GM21360 (cell line): ENCODE measurements around the gene CPNE4.
"Not testable (repeated sequence)": the region's sequence is repeated elsewhere in the genome, so short reads cannot be mapped to it uniquely, and the experiment has no call there.

Experiments used
- ATAC-seq: cut with Tn5 transposase; IDR thresholded peaks from one replicate; pipeline ENCODE4 v1.9.1; 2021; ENCODE audit warnings: mild to moderate bottlenecking, moderate library complexity; ENCODE audit not compliant: unreplicated experiment

Gene CPNE4

DNA sequence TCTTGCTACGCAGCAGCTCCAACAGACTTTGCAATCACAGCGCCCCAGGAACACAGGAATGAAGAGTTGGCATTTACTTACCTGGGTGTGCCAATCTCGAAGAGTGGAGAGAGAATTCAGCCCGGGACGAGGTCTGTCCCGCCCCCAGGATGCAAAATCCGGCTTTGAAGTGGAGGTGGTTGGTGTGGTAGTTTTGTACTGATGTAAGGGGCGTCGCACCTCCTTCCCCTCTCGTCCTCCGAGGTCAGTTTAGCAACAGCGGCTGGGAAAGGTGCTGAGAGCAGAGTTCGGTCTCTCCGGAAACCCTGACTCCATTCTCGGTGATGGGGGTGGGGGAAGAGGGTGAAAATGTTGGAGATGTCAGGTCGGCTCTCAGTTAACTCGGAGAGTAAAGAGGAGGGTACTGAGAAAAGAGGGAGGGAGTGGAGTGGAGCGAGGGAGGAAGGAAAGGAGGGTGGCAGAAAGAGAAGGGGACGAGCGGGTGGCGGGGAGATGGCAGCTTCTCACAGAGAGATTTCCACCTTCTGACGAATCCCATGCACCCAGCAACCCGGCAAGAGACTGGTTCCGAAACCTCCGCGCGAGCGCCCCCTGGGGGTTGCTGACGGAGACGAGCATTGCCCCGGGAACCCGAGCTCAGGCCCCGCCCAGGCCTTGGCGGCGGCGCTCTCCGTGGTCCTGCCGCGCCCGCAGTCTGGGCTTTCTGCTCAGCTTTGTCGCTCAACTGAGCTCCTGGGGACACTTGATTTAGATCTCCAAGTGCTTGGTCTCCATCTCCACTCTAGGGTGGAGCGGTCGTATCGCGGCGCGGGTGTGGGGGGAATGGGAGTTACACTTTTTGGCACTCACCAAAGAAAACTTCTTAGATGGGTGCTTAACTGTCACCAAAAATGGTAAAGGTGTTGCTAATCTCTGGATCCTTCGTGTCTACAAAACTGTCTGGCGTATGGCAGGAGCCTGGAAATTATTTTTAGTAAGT, at the start of gene CPNE4:
TSS of gene CPNE4 (minus strand) at position 529 of the 979 bp plus-strand sequence.
- ATAC-seq, result peak; percentile 92

DNA sequence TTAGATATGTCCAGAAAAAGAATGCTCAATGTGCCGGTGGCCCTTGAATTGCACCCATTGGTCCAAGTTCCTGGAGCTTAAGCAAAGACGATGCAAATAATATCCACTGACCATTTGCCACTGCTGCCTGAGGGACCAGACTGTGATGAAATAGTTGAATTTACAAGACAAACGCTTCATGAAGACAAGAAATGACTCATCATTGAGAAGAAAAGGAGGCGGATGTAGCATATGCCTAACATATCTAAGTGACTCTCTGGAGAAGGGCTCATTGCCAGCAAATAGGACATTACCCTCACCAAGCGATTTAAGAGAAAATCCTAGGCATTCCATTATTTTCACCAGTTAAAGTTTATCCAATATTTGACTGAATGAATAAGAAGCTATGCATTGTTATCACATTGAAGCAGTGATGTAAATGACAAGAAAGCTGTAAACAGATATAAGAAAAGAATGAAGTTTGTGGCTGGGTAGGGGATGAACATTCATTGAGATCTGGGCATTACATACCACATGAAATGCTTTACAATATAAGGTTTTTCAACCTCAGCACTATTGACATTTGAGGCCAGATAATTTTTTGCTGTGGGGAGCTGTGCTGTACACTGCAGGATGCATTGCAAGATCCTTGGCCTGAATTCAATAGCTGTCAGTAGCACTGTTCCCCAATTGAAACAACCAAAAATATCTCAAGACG, 48.9 kb upstream of the CPNE4 start:
- ATAC-seq, result no peak

DNA sequence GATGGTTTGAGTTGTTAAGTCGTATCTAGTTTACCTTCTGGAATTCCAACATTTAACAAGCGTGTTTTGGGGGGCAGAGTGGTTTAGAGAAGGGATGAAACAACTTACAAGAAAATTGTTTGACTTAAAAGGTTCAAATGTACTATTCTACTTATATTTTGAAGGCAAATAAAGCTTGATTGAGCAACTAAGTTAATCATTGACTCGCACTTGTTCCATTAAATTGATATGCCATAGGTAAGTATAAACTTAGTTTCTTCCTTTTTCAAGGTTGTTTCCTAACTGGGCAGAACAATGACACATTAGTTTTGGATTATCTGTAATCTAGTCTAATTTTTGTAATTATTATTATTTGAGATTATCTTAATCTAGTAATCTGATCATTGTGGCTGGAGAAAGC, 48.3 kb upstream of the CPNE4 start:
- ATAC-seq, result no peak

DNA sequence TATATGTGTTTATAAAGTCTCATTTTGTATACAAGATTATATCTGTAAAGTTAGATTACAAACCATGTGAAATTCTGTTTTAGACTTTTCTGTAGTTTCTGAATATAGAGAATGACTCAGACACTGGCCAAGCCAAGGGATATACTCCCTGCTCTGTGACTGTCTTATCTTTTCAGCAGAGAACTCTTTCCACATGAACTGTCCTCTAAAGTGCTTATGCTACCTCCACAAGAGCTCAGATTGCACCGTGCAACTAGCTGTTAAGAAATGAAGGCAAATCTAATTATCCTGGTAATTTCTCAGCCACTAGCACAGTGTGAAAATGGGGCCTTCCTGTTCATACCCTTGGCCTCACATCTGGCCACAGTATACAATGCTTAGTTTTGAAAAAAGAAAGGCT, 44.3 kb upstream of the CPNE4 start:
- ATAC-seq, result no peak

DNA sequence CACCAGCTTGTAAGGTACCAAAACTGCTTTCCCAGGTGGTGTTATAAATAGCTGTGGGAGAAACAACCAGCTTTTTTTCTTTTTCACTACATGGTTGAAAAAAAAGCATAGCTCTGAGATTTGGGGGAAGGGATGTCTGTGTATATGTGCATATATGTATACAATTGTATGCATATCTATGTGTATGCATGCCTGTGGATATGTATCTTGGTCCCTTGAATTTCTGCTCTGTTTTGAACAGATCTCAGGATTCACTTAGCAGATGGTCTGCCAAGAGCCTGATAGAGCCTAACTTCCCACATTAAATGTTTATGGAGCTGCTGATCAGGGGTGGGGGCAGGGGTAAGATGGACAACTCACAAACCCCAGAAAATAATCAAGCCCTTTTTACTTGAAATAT, 39.0 kb upstream of the CPNE4 start:
- ATAC-seq, result no peak

DNA sequence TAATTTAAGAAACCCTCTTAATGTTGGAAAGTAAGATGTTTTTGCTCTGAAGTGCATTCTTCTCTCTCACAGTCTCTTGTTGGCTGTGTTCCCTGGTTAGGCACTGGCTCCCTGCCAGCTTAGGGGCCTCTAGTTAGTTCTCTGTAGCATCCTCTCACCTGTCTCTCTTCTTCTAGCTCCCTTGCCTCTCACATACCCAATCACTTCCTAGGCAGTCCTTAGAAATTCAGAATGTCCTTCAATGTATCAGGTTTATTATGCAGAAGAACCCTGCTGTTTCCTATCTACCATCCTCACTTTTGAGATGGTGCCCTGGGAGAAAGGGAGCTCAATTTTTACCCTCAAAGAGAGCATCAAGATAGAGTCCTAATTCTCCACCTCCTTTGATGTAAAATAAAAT, 36.2 kb upstream of the CPNE4 start:
- no peak for ATAC-seq

DNA sequence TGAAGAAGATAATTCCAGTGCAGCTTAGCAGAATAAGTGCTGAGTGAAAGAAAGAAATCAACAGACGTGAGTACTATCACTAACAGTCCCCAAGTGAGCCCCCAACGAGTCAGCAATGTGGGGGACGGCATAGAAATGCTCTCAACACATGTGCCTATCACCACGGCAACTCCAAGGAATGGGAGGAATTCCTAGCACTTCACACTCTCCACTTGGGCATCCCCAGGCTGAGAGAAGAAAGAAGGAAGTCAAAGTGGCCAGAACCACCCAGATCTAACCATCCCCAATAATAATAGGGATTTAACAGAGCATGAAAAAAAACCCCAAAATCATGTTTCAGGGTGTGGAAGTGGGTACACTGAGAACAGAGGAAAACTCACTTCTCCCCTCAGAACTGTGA, 29.3 kb upstream of the CPNE4 start:
- ATAC-seq, result no peak

DNA sequence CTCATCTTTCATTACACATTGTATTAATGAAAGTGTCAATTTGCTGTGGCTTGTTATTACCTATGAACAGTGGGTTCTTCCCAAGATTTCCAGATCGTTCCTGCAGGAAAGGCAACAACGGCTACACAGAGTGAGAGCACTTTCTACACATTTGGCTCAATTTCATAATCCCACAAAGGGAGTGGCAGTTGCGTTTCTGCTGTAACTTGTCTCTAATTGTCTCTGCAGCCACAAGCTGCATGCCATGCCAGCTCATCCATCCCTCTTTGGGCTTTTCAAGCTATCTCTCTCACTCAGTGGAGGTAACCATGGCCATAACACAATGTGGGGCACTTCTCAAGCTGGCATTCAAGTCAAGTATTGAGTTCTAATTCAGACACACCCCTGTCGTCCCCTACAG, 27.7 kb upstream of the CPNE4 start:
- ATAC-seq, result no peak

DNA sequence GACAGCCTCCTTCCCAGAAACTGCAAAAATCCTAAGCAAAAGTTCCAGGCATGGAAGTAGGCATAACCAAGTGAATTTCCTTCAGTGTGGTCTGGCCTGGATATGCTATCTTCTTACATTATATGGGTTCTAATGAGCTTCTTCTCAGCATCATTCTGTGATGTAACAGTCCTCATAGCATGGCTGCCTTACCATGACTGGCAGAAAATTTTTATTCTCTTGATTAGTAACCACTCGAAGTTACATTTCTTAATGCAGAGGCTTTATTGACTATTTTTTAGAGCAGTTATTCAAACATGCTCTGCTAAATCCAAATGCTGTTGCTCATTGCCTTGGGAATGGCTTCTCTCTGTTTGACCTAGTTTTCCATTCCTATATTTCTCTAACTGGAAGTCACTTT, 21.1 kb upstream of the CPNE4 start:
- ATAC-seq, result no peak

DNA sequence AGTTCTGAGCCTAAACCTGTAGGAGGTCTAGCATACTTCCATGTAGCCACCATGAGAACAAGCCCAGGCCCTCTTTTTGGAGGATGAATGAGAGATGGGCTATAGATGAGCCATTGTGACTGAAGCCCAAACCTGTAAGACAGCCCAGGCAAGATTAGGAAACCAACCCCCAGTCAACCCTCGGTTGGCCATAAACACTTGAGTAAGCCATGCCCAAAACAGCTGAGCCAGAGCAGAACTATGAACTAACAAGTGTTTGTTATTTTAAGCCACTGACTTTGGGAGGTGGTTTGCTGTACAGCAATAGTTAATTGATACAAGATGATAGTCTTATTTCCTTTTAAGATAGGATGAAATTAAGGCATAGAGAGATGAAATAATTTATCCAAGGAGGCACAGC, 12.4 kb upstream of the CPNE4 start:
- ATAC-seq, result no peak

DNA sequence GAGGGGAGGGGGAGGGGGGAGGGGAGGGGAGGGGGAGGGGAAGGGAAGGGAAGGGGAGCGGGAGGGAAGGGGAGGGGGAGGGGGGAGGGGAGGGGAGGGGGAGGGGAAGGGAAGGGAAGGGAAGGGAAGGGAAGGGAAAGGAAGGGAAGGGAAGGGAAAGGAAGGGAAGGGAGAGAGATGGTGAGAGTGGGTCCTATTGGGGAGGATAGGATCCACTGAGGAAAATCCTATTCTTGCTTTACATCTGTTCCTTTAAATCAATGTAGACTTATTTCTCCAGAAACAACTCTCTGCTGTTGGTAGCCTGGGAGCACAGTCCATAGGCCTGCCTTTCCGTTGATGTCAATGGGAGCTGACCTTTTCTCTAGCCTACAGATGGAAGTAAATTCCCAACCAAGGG, 10.1 kb upstream of the CPNE4 start:
- ATAC-seq, result not testable (repeated sequence)

DNA sequence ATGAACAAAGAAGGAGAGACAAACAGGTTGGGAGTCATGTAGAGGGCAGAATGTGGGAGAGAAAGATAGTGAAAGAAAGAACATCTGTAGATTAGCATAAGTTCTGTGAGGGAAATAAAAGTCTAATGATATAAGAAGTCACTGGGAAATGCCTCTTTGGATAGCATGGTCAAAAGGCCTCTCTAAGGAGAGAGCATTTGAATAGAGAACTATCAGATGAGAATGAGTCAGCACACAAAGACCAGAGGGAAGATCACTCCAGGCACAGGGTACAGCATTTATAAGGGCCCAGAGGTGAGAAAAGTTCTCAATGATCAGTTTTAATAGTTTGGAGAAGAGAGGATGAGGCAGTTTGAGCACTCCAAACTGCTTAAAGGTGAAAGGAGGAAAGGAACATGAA, 7.9 kb upstream of the CPNE4 start:
- ATAC-seq, result no peak

DNA sequence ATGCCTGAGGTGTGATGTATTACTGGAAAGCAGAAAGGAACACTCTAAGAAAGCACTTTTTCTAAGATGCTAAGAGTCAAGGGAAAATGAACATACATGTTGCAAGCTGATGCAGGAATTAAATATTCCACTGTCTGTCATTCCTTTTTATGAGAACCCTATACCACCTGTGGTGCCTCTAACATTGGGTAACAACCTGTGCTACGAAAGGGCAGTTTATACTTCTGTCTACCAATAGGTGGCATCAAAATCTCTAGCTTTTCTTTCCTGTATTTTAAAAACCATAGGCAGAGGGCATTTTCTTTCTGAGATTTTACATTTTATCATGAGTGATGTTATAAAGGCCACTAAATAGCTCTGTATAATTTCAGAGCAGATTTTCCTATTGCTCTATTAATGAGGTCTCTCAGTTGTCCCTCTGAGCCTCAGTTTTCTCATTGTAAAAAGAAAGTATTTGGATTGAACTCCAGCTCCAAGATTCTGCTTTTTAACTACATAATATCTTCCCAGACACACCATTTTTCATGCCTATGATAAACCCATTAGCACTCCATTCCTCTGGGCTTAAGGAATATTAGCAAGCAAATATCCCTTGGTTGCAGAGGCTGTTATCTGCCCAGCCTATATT, 3.5 kb upstream of the CPNE4 start:
- ATAC-seq, result no peak

DNA sequence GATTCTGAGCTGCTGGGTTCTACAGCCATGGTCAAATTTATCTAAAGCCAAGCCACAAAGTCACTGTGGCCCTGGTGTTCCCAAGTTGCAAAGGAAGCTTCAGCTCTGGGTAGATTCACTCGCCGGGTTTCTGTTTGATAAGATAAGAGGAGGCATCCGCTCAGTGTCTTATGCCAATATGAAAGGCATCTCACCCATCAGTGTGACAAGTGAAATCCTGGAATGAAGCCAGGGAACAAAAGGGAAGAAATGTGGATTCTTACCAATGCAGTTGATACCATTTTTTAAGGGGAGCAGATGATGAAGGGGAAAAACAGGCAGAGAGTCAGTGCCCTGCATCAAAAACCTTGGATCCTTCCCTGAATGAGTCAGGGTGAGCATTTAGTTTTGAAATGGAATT, 2.8 kb upstream of the CPNE4 start:
- ATAC-seq, result no peak

DNA sequence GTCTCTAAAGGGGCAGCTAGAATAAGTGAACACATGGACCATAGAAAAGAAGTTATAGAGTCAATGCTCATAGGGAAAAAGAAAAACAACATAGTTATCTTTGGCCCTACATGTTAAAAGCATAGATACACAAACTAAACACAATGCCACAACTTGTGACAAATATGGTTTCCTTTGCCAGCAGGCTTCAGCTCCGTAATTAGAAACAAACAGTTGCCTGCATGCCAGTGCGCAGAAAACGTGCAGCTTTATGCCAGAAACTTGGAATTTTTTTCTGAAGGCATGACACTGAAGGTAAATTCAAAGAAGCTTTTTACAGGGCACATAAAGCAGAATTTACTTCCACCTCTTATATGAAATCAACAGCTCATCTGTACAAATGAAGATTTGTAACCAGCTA, 2.2 kb upstream of the CPNE4 start:
- no peak for ATAC-seq

DNA sequence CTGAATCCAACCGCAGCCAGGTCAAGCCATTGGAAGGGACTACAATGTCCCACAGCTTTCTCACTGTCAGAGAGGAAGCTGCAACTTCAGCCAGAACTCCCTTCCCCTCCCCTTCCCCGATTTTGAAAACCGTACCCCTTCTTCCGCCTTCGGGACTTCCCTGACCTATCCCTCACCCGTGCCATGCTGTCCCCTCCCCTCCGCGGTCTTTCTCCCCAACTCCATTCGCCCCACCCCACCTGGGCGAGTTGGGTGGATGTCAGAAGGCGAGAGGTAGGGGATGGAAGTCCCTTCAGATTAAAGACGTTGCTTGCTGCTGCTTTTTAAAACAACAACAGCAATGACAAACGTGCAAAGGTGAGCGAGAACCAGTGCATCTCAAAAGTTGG, 723 bp downstream of the CPNE4 start:
- no peak for ATAC-seq

DNA sequence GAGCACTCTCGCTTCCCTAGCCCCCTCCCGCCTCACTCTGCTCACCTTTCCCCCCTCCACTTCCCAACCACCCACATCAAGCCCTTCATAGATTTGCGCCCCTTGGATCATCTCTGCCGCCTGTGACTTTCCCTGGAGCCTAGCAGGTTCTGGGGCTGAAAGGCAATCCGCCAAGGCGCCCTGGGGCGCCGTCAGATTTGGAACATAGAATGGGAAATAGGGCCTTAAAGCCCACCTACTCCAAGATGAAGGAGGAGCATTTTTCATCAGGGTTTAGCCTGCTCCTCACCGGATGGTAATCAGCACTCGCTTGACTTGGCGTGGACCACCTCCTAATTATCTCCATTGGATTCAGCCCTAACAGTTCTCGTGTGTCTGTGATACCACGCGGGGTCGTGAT, 1.3 kb downstream of the CPNE4 start:
- ATAC-seq, result no peak

DNA sequence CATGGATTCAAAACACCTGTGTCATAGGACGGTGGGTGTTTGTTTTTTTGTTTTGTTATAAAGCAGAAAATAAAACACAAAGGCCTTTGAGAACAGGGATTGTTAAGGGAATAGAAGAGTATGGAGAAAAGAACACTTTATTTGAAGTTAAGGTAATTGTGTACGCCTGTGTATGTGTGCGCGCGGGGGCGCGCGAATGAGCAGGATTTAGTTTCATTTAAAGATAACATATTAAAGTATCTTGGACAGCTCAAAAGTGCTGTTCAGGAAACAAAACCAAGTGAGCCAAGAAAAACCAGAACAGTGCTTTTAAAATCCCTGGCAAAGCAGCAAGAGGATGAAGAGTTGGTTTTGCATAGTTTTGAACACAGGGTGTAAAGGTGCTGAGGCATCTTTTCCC, 1.9 kb downstream of the CPNE4 start:
- no peak for ATAC-seq

DNA sequence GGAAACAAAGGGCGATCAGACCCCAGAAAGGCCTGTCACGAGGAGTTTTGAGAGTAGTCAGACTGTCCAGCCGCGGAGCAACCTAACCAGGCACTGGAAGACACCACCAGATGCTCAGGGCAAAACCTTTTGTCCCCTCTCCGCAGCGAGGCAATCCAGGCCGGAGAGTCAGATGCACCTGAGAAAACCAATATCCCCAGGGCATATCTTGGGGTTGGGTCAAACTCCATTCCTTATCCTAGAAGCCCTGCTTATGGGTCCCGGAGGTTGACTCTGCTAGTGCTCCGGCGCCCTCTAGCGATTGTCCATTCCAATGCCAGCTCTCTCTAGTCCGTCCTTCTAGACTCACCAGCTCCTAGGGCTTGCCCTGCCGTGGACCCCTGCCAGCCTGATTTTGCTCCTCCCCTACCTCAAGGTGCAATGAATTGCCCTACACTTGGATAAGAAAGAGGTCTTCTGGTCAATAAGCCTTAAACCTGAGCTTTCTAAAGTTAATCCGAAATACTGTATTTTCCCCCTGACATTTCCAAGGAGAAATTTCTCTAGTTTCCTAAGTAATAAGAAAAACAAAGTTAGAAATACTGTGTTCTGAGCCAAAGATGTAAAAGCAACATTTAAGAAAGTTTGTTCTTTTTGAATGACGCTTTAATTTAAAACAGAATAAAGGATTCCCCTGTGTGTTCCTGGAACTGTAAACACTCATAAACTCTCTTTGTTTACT, 5.5 kb downstream of the CPNE4 start:
- peak; percentile 82 for ATAC-seq

DNA sequence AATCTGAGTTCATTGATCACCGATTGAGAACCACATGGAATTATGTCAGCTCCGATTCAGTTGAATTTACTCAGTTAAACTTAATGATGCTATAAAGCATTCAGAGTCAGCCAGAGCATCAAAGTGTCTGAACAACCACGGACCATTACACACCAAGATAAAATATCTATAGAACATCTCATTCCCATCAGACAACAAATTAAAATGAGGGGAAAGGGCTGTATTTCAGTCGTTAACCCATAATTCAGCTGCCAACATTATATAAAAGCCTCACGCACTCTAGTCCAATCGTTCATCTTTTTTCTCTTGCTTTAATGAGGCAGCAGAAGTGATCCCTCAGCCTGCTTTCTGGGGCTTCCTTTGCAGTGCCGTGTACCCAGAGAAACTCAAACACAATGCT, 11.9 kb downstream of the CPNE4 start:
- no peak for ATAC-seq

DNA sequence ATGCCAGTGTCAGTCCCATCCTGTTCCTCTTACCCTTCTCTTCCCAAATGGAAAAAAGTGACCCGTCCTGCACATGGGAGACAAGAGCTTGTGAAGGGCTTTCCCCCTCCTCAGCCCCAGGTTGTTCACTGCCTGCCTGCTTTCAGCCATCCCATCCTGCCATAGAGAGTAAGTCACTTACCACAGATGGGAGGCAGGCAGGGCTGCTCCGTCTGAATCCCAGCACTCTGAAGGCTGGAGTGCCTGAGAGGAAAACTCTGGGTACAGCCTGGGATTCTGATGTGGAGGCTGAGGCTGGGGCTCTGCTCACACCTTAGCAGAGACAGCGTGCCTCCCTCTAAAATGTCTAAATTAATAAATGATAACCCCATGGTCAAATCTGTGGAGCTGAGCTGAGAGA, 14.8 kb downstream of the CPNE4 start:
- no peak for ATAC-seq
